H9 (cell line): ENCODE results near the gene PRKD2. TPM values are rescaled to one million over a fixed set of nuclear protein-coding genes. Genes with fewer than 3 reads are reported as not detected.

Experiments
- DNase-seq: peaks from one replicate; pipeline ENCODE4 v3.0.0-alpha.2; 2017
- H2AFZ ChIP-seq: one replicate; pipeline ENCODE4 v1.6.1; 2013; ENCODE audit warnings: mild to moderate bottlenecking, low read length, control low read depth, moderate library complexity
- H2AK5ac ChIP-seq: 2 replicates; pipeline ENCODE4 v1.6.1; 2013; ENCODE audit warnings: low read length, control low read depth, mixed read lengths; ENCODE audit not compliant: insufficient read length
- H2BK120ac ChIP-seq: one replicate; pipeline ENCODE4 v1.6.1; 2013; ENCODE audit warnings: low read depth, mild to moderate bottlenecking, low read length, control low read depth, inconsistent platforms; ENCODE audit not compliant: poor library complexity, severe bottlenecking
- H2BK12ac ChIP-seq: 2 replicates; pipeline ENCODE4 v1.6.1; 2013; ENCODE audit warnings: low read length, control low read depth, mixed read lengths, low read depth; ENCODE audit not compliant: insufficient read length
- H2BK15ac ChIP-seq: 2 replicates; pipeline ENCODE4 v1.6.1; 2013; ENCODE audit warnings: low read depth, low read length, control low read depth
- H2BK20ac ChIP-seq: one replicate; pipeline ENCODE4 v1.6.1; 2013; ENCODE audit warnings: low read depth, mild to moderate bottlenecking, low read length, control low read depth, inconsistent platforms; ENCODE audit not compliant: poor library complexity, severe bottlenecking
- H2BK5ac ChIP-seq: 2 replicates; pipeline ENCODE4 v1.6.1; 2013; ENCODE audit warnings: low read length, control low read depth, mixed read lengths; ENCODE audit not compliant: insufficient read length
- H3K14ac ChIP-seq: 2 replicates; pipeline ENCODE4 v1.6.1; 2013; ENCODE audit warnings: low read length, control low read depth; ENCODE audit not compliant: insufficient read depth
- H3K18ac ChIP-seq: 2 replicates; pipeline ENCODE4 v1.6.1; 2013; ENCODE audit warnings: low read depth, mild to moderate bottlenecking, mixed read lengths, low read length, control low read depth; ENCODE audit not compliant: insufficient read length
- H3K23ac ChIP-seq: 2 replicates; pipeline ENCODE4 v1.6.1; 2013; ENCODE audit warnings: low read length, control low read depth, mixed read lengths, low read depth; ENCODE audit not compliant: insufficient read length
- H3K23me2 ChIP-seq: 2 replicates; pipeline ENCODE4 v1.6.1; 2013; ENCODE audit warnings: low read depth, mild to moderate bottlenecking, mixed read lengths, low read length, control low read depth; ENCODE audit not compliant: insufficient read length, poor library complexity, severe bottlenecking
- H3K27ac ChIP-seq: 2 replicates; pipeline ENCODE4 v1.5.1; 2013; ENCODE audit warnings: low read length, control low read depth, mixed read lengths, low read depth; ENCODE audit not compliant: insufficient read length
- H3K27me3 ChIP-seq: 2 replicates; pipeline ENCODE4 v1.6.1; 2013; ENCODE audit warnings: low read length, control low read depth, inconsistent platforms; ENCODE audit not compliant: insufficient read depth
- H3K4ac ChIP-seq: 2 replicates; pipeline ENCODE4 v1.6.1; 2013; ENCODE audit warnings: low read depth, mild to moderate bottlenecking, control low read depth, inconsistent platforms, low read length, moderate library complexity
- H3K4me1 ChIP-seq: 2 replicates; pipeline ENCODE4 v1.6.1; 2013; ENCODE audit warnings: low read length, control low read depth, inconsistent platforms; ENCODE audit not compliant: insufficient read depth
- H3K4me2 ChIP-seq: 2 replicates; pipeline ENCODE4 v1.6.1; 2013; ENCODE audit warnings: low read length, control low read depth, mixed read lengths; ENCODE audit not compliant: insufficient read length, insufficient read depth
- H3K56ac ChIP-seq: 2 replicates; pipeline ENCODE4 v1.6.1; 2013; ENCODE audit warnings: low read depth, mild to moderate bottlenecking, mixed read lengths, low read length, control low read depth; ENCODE audit not compliant: insufficient read length
- H3K79me1 ChIP-seq: 2 replicates; pipeline ENCODE4 v1.6.1; 2013; ENCODE audit warnings: low read depth, mild to moderate bottlenecking, moderate library complexity, low read length, control low read depth, inconsistent platforms; ENCODE audit not compliant: insufficient read depth, poor library complexity, severe bottlenecking
- H3K79me2 ChIP-seq: 2 replicates; pipeline ENCODE4 v1.6.1; 2013; ENCODE audit warnings: low read length, control low read depth, inconsistent platforms; ENCODE audit not compliant: insufficient read depth
- H3K9ac ChIP-seq: 2 replicates; pipeline ENCODE4 v1.6.1; 2013; ENCODE audit warnings: low read length, control low read depth, mixed read lengths; ENCODE audit not compliant: insufficient read length; ENCODE audit errors: extremely low read depth
- H3K9me3 ChIP-seq: one replicate; pipeline ENCODE4 v1.6.1; 2013; ENCODE audit warnings: low read depth, low read length, inconsistent platforms; ENCODE audit not compliant: control insufficient read depth
- H3T11ph ChIP-seq: one replicate; pipeline ENCODE4 v1.6.1; 2013; ENCODE audit warnings: mild to moderate bottlenecking, low read length, control low read depth, inconsistent platforms
- H4K20me1 ChIP-seq: one replicate; pipeline ENCODE4 v1.6.1; 2013; ENCODE audit not compliant: control insufficient read depth, insufficient read length, insufficient read depth
- H4K5ac ChIP-seq: 2 replicates; pipeline ENCODE4 v1.6.1; 2013; ENCODE audit warnings: low read depth, mild to moderate bottlenecking, mixed read lengths, low read length, control low read depth; ENCODE audit not compliant: insufficient read length
- H4K8ac ChIP-seq: replicated peaks from 2 replicates; pipeline ENCODE4 v1.6.1; 2013; ENCODE audit warnings: low read length, control low read depth, mixed read lengths, low read depth; ENCODE audit not compliant: insufficient read length
- H4K91ac ChIP-seq: 2 replicates; pipeline ENCODE4 v1.6.1; 2013; ENCODE audit warnings: low read depth, mild to moderate bottlenecking, moderate library complexity, mixed read lengths, low read length, control low read depth; ENCODE audit not compliant: insufficient read length
- H3K27ac Mint-ChIP-seq, 3 experiments: 2 replicates in 2 of 3; 3 replicates in 1 of 3; pipeline ENCODE4 v1.8.0; 2020 to 2021; ENCODE audit warnings: mixed read lengths in 3 of 3, mild to moderate bottlenecking in 1 of 3, moderate library complexity in 1 of 3
- H3K27me3 Mint-ChIP-seq: 2 replicates; pipeline ENCODE4 v1.8.0; 2021; ENCODE audit warnings: low read depth, mild to moderate bottlenecking, moderate library complexity, mixed read lengths
- H3K36me3 Mint-ChIP-seq, 3 experiments: 2 replicates in 2 of 3; 3 replicates in 1 of 3; pipeline ENCODE4 v1.8.0; 2020 to 2021; ENCODE audit warnings: low read depth in 3 of 3, mixed read lengths in 3 of 3; ENCODE audit not compliant: insufficient read depth in 1 of 3
- H3K4me1 Mint-ChIP-seq, 2 experiments: 2 replicates each; pipeline ENCODE4 v1.8.0; 2020; ENCODE audit warnings: mixed read lengths in 2 of 2
- H3K4me3 Mint-ChIP-seq, 2 experiments: 2 replicates in 1 of 2; 3 replicates in 1 of 2; pipeline ENCODE4 v1.8.0; 2020 to 2021; ENCODE audit warnings: mild to moderate bottlenecking in 2 of 2, mixed read lengths in 2 of 2, moderate library complexity in 1 of 2
- H3K9me3 Mint-ChIP-seq, 2 experiments: 2 replicates in 1 of 2; 3 replicates in 1 of 2; pipeline ENCODE4 v1.8.0; 2020; ENCODE audit warnings: mild to moderate bottlenecking in 2 of 2, mixed read lengths in 2 of 2, moderate library complexity in 1 of 2
- WGBS: extraction: QIAGEN DNeasy Blood & Tissue Kit; methylation state at CpG from one replicate; pipeline ENCODE4 v1.1.7; 2013; ENCODE audit warnings: missing lambda C conversion rate, low lambda C conversion rate, mixed read lengths; ENCODE audit not compliant: insufficient read length; ENCODE audit errors: extremely low coverage; 5-methylcytosine and 5-hydroxymethylcytosine counted together
- long read RNA-seq: library from polyadenylated mRNA; unstranded; transcript quantifications from one replicate; pipeline ENCODE4 v2.0.0, GENCODE V29; 2020
- total RNA-seq: library from RNA; stranded (reverse); gene quantifications from 2 replicates; pipeline ENCODE4 v1.2.1, GENCODE V29; 2021
- TF ChIP-seq, protein P1 (sequence below): fragments of 200-600 bp; sonication (generic); conservative IDR thresholded peaks from 3 replicates; pipeline ENCODE4 v1.8.0; 2021; ENCODE audit warnings: antibody characterized with exemption, mild to moderate bottlenecking

Gene PRKD2
- total RNA-seq = 60.7 and 60.8 TPM in 2 replicates
- long read RNA-seq, transcript PRKD2-214 (17 exons, 2,923 nt) = major isoform, 14 of 74 reads
- long read RNA-seq, transcript PRKD2-209 (10 exons, 1,682 nt) = minor isoform, 12 of 74 reads
- long read RNA-seq, partial matches to known transcripts = 28 of 74 reads
- long read RNA-seq, other reads (novel, unspliced or antisense) = 17 of 74 reads

DNA sequence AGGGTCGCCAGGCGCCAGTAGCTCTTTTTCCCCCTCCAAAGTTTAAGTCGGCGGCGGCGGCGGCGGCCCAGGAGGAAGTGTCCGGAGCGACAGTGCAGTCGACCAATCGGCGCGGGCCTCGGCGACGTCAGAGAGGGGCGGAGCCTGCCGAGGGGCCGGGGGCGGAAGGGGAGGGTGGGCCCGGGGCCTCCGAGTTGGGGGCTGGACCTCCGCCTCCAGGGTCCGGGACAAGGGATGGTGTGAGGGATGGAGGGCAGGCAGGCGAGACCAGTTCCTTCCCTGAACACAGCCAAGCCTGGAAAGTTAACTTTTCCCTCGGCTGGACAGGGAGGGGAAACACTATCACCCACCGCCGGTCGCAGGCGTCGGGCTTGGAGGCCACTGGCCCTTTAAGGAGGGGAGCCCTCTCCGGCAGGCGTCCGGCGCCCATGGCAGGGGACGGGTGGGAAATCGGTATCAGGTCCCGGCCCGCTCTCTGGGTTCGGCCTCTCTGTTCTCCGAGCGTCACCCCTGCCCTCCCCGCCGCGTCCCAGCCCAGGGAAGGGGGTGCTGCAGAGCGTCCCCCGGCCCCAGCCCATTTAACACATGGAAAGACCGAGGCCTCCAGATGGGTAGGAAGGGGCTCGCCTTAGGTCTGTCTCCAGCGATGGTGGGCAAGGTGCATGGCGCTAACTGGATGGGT, at the start of gene PRKD2:
Gene PRKD2 (minus strand): TSS at position 81 of the 682 bp plus-strand sequence. CDS start 744 bp downstream, outside the sequence.
- TF ChIP-seq, protein P1, sequence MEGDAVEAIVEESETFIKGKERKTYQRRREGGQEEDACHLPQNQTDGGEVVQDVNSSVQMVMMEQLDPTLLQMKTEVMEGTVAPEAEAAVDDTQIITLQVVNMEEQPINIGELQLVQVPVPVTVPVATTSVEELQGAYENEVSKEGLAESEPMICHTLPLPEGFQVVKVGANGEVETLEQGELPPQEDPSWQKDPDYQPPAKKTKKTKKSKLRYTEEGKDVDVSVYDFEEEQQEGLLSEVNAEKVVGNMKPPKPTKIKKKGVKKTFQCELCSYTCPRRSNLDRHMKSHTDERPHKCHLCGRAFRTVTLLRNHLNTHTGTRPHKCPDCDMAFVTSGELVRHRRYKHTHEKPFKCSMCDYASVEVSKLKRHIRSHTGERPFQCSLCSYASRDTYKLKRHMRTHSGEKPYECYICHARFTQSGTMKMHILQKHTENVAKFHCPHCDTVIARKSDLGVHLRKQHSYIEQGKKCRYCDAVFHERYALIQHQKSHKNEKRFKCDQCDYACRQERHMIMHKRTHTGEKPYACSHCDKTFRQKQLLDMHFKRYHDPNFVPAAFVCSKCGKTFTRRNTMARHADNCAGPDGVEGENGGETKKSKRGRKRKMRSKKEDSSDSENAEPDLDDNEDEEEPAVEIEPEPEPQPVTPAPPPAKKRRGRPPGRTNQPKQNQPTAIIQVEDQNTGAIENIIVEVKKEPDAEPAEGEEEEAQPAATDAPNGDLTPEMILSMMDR = no peak

More for the DNA sequence above, at the start of gene PRKD2:
- no peak within 1 kb of the TSS for H4K91ac ChIP-seq
- no CpG with 5 or more reads among the region's 52 CpGs for WGBS
- no peak within 1 kb of the TSS for H3T11ph ChIP-seq
- Mint-ChIP-seq H3K36me3 (peaks cover 14 to 28% (median 27%) of the 10 kb centered on the region in 3 experiments), H3K4me3 (peak within 1 kb of the TSS; percentile 91 to 97), H3K4me1 (peaks cover 19 to 23% of the 10 kb centered on the region in 2 experiments), H3K9me3 (no peaks in the 10 kb centered on the region), H3K27me3 (no peaks in the 10 kb centered on the region; the same call in 1 of the 2 replicates), H3K27ac (peak within 1 kb of the TSS; percentile 44 to 95 (median 85); a peak in 4 of 7 replicates)
- no peak within 1 kb of the TSS for H3K23ac ChIP-seq
- H3K4me2 ChIP-seq = peak within 1 kb of the TSS; percentile 86
- no peaks in the 10 kb centered on the region; the same call in 1 of the 2 replicates for H3K79me2 ChIP-seq
- H3K9ac ChIP-seq = peak within 1 kb of the TSS; percentile 72
- H3K4me1 ChIP-seq = no peaks in the 10 kb centered on the region; the same call in 1 of the 2 replicates
- peaks cover 15% of the 10 kb centered on the region for H3K23me2 ChIP-seq
- DNase-seq = peak; percentile 94
- H3K9me3 ChIP-seq = no peaks in the 10 kb centered on the region
- no peak within 1 kb of the TSS for H4K8ac ChIP-seq
- peak within 1 kb of the TSS; percentile 69; the same call in 1 of the 2 replicates for H3K14ac ChIP-seq
- no peak within 1 kb of the TSS for H3K4ac ChIP-seq
- H2BK5ac ChIP-seq = no peak within 1 kb of the TSS
- H2AK5ac ChIP-seq = no peak within 1 kb of the TSS
- no peak within 1 kb of the TSS for H2BK15ac ChIP-seq
- no peak within 1 kb of the TSS for H2BK20ac ChIP-seq
- peak within 1 kb of the TSS; percentile 86 for H3K18ac ChIP-seq
- H3K56ac ChIP-seq = no peak within 1 kb of the TSS
- H4K20me1 ChIP-seq = no peaks in the 10 kb centered on the region
- H4K5ac ChIP-seq = no peak within 1 kb of the TSS
- no peaks in the 10 kb centered on the region for H3K27me3 ChIP-seq
- peaks cover 3% of the 10 kb centered on the region for H3K79me1 ChIP-seq
- no peak within 1 kb of the TSS for H2BK120ac ChIP-seq
- H2BK12ac ChIP-seq = no peak within 1 kb of the TSS
- no peak within 1 kb of the TSS for H3K27ac ChIP-seq
- H2AFZ ChIP-seq = no peak within 1 kb of the TSS
